K562 (cell line): ENCODE results near the gene APEX1. TPM values are rescaled to one million over a fixed set of nuclear protein-coding genes. Genes with fewer than 3 reads are reported as not detected.

Experiments
- ATAC-seq: fragments of 200-7000 bp; cut with Tn5 transposase; 3 replicates; pipeline ENCODE4 v1.9.1; 2020; ENCODE audit warnings: moderate library complexity
- BruUV-seq: library from RNA; stranded (reverse); fragments of 400-500 nt; replicated peaks from 2 replicates; lab custom pipeline; 2021; lab: Mats Ljungman, UMichigan
- CTCF ChIA-PET: fragments of 300-600 bp; formaldehyde crosslinking; extraction: SDS; loops from one replicate; lab custom pipeline; 2021; ENCODE audit warnings: low intra/inter-chr PET ratio; lab: Yijun Ruan, JAX
- POLR2A ChIA-PET: fragments of 300-600, 350-650 bp; sonication (Branson Sonifier 250); formaldehyde crosslinking; extraction: SDS; loops from one replicate; lab custom pipeline; 2021; ENCODE audit warnings: antibody characterized with exemption, inconsistent platforms; lab: Yijun Ruan, JAX
- DNase-seq, 4 experiments: peaks; one replicate each; pipeline versions ENCODE4 v3.0.0 to v3.0.0-alpha.2; 2011 to 2018; ENCODE audit warnings: low spot score in 3 of 4, mixed read lengths in 3 of 4; ENCODE audit errors: extremely low read depth in 1 of 4
- FAIRE-seq: peaks from 2 replicates; lab custom pipeline; 2011; peaks lifted over from hg19 to GRCh38; lab: Jason Lieb, UNC
- H2AFZ ChIP-seq: 2 replicates; pipeline ENCODE4 v1.6.0; 2011; ENCODE audit warnings: low read depth, low read length, control low read depth, inconsistent platforms
- H3K27ac ChIP-seq: fragments of 200-600 bp; 3 replicates; pipeline ENCODE4 v1.8.0; 2011; ENCODE audit warnings: low read depth, mild to moderate bottlenecking, control low read depth, inconsistent platforms, low read length, moderate library complexity, mixed read lengths; ENCODE audit errors: extremely low read depth
- H3K27me3 ChIP-seq, 2 experiments: fragments of 300-600 bp in 1 of 2; 2 replicates in 1 of 2; 3 replicates in 1 of 2; pipeline versions ENCODE4 v1.6.0 to v1.8.0; 2011; ENCODE audit warnings: inconsistent platforms in 2 of 2, low read length in 2 of 2, mild to moderate bottlenecking in 1 of 2, mixed read lengths in 1 of 2, moderate library complexity in 1 of 2; ENCODE audit not compliant: control insufficient read depth in 2 of 2, insufficient read depth in 2 of 2
- H3K36me3 ChIP-seq: fragments of 300-600 bp; 3 replicates; pipeline ENCODE4 v1.8.0; 2011; ENCODE audit warnings: mild to moderate bottlenecking, low read length, inconsistent platforms; ENCODE audit not compliant: control insufficient read depth, insufficient read depth
- H3K4me1 ChIP-seq, 2 experiments: fragments of 200-600 bp in 1 of 2; replicated peaks in 1 of 2; 2 replicates in 1 of 2; 3 replicates in 1 of 2; pipeline versions ENCODE4 v1.5.1 to v1.8.0; 2011; ENCODE audit warnings: inconsistent platforms in 2 of 2, low read length in 2 of 2, mild to moderate bottlenecking in 1 of 2, mixed read lengths in 1 of 2, moderate library complexity in 1 of 2; ENCODE audit not compliant: control insufficient read depth in 2 of 2, insufficient read depth in 2 of 2
- H3K4me2 ChIP-seq: 2 replicates; pipeline ENCODE4 v1.6.1; 2011; ENCODE audit warnings: low read length, control low read depth, inconsistent platforms, mixed read lengths; ENCODE audit not compliant: insufficient read depth
- H3K4me3 ChIP-seq: fragments of 200-600 bp; sonication (generic), shearing (Covaris generic); 2 replicates; pipeline ENCODE4 v1.5.1; 2016; ENCODE audit warnings: control low read depth, inconsistent platforms
- H3K79me2 ChIP-seq: fragments of 200-600 bp; 3 replicates; pipeline ENCODE4 v1.8.0; 2011; ENCODE audit warnings: low read length, inconsistent platforms; ENCODE audit not compliant: control insufficient read depth, insufficient read depth
- H3K9ac ChIP-seq, 2 experiments: 2 replicates each; pipeline versions ENCODE4 v1.6.0 to v1.6.1; 2011; ENCODE audit warnings: low read depth in 2 of 2, low read length in 2 of 2, control low read depth in 1 of 2, inconsistent platforms in 1 of 2, mild to moderate bottlenecking in 1 of 2, mixed read lengths in 1 of 2; ENCODE audit not compliant: insufficient read depth in 1 of 2
- H3K9me1 ChIP-seq: one replicate; pipeline ENCODE4 v1.6.0; 2011; ENCODE audit warnings: inconsistent platforms, mild to moderate bottlenecking, low read length, moderate library complexity; ENCODE audit not compliant: control insufficient read depth, insufficient read depth
- H3K9me3 ChIP-seq: replicated peaks from 2 replicates; pipeline ENCODE4 v1.5.1; 2011; ENCODE audit warnings: low read depth, low read length, inconsistent platforms; ENCODE audit not compliant: control insufficient read depth, insufficient read depth
- H4K20me1 ChIP-seq: replicated peaks from 2 replicates; pipeline ENCODE4 v1.6.1; 2011; ENCODE audit warnings: low read length, inconsistent platforms, mixed read lengths; ENCODE audit not compliant: control insufficient read depth, insufficient read depth
- CC2D1A ChIP-seq: fragments of 450-650 bp; IDR thresholded peaks from 2 replicates; pipeline ENCODE4 v1.6.1; 2017; ENCODE audit warnings: mild to moderate bottlenecking
- CSDE1 ChIP-seq, 2 experiments: fragments of 450-650 bp; IDR thresholded peaks; 2 replicates each; pipeline ENCODE4 v1.6.1; 2016; ENCODE audit warnings: mild to moderate bottlenecking in 1 of 2
- ELF4 ChIP-seq: fragments of 450-650 bp; formaldehyde crosslinking; IDR thresholded peaks from 2 replicates; pipeline ENCODE4 v1.4.0; 2022; ENCODE audit warnings: missing genetic modification characterization
- HDAC2 ChIP-seq: fragments of 450-650 bp; IDR thresholded peaks from 2 replicates; pipeline ENCODE4 v1.6.1; 2016; ENCODE audit warnings: mild to moderate bottlenecking
- JUN ChIP-seq, 2 experiments: sonication (generic) in 1 of 2; formaldehyde crosslinking in 1 of 2; IDR thresholded peaks; 2 replicates each; pipeline versions ENCODE4 v1.6.1 to v1.8.0; 2012 to 2022; ENCODE audit warnings: borderline replicate concordance in 2 of 2, mild to moderate bottlenecking in 2 of 2, improper control_type of control experiment in 1 of 2, low read depth in 1 of 2, low read length in 1 of 2, missing genetic modification reagents in 1 of 2
- KAT2B ChIP-seq: IDR thresholded peaks from one replicate; pipeline ENCODE4 v1.6.1; 2012; ENCODE audit warnings: low read depth, mild to moderate bottlenecking, control low read depth, inconsistent platforms, low read length, moderate library complexity
- KDM2B ChIP-seq: fragments of 250-450 bp; sonication (Bioruptor Pico); IDR thresholded peaks from 2 replicates; pipeline ENCODE4 v1.8.0; 2021; ENCODE audit warnings: mild to moderate bottlenecking, moderate library complexity
- KLF1 ChIP-seq: fragments of 450-650 bp; IDR thresholded peaks from 2 replicates; pipeline ENCODE4 v1.6.1; 2016; ENCODE audit warnings: missing genetic modification characterization, missing compliant biosample characterization
- NBN ChIP-seq: fragments of 450-650 bp; IDR thresholded peaks from 2 replicates; pipeline ENCODE4 v1.6.1; 2016; ENCODE audit warnings: low read depth, mild to moderate bottlenecking
- NCOA1 ChIP-seq: fragments of 450-650 bp; IDR thresholded peaks from 2 replicates; pipeline ENCODE4 v1.6.1; 2016; ENCODE audit warnings: low read depth
- NCOR1 ChIP-seq: fragments of 450-650 bp; IDR thresholded peaks from 2 replicates; pipeline ENCODE4 v1.6.1; 2016; ENCODE audit warnings: mild to moderate bottlenecking, moderate library complexity
- NELFE ChIP-seq: IDR thresholded peaks from 2 replicates; pipeline ENCODE4 v1.6.1; 2011; ENCODE audit warnings: mild to moderate bottlenecking; ENCODE audit not compliant: insufficient read depth, insufficient read length
- NFXL1 ChIP-seq: fragments of 450-650 bp; formaldehyde crosslinking; IDR thresholded peaks from 2 replicates; pipeline ENCODE4 v1.4.0; 2021; ENCODE audit warnings: mild to moderate bottlenecking
- SAFB ChIP-seq: fragments of 200-400 bp; formaldehyde crosslinking; IDR thresholded peaks from 2 replicates; pipeline ENCODE4 v1.6.1; 2017; ENCODE audit warnings: low read depth, low read length, borderline replicate concordance
- SOX6 ChIP-seq: fragments of 450-650 bp; IDR thresholded peaks from 2 replicates; pipeline ENCODE4 v1.6.1; 2014; ENCODE audit warnings: mild to moderate bottlenecking
- ZNF551 ChIP-seq: fragments of 250-450 bp; sonication (Bioruptor Pico); IDR thresholded peaks from 2 replicates; pipeline ENCODE4 v1.5.0; 2021; ENCODE audit warnings: mild to moderate bottlenecking, moderate library complexity
- whole genome bisulfite sequencing: fragments of 100-300 bp; shearing (Covaris generic); methylation state at CpG from one replicate; pipeline ENCODE4 v1.1.6; 2016; ENCODE audit warnings: low coverage, mixed read lengths; ENCODE audit not compliant: insufficient coverage; ENCODE audit errors: missing lambda C conversion rate; 5-methylcytosine and 5-hydroxymethylcytosine counted together
- in situ Hi-C: fragments of 300-500 bp; cut with MboI; formaldehyde crosslinking; loops from 4 replicates; pipeline ENCODE4 v1.15.0; 2018; ENCODE audit warnings: inconsistent platforms, mixed read lengths
- intact Hi-C: fragments of 100-400 bp; cut with micrococcal nuclease; formaldehyde crosslinking; loops from 2 replicates; pipeline ENCODE4 v1.14.2; 2022
- polyA plus RNA-seq, 8 experiments: library from polyadenylated mRNA; depleted of rRNA in 4 of 8; stranded (reverse) in 5 of 8; unstranded in 3 of 8; fragments of >200 nt; fragmentation: Nextera tagmentation in 2 of 8; fragmentation: Illumina TruSeq in 1 of 8; extraction: Ambion mirVana in 2 of 8; extraction: Trizol in 1 of 8; gene quantifications; 2 replicates each; pipeline versions ENCODE4 v1.2.1 to v1.2.3, GENCODE V29; 2011 to 2014; ENCODE audit warnings: inconsistent platforms in 1 of 8, missing spikeins in 1 of 8
- total RNA-seq, 7 experiments: library from RNA; depleted of rRNA in 6 of 7; stranded (reverse); fragments of >200 nt in 6 of 7; fragmentation: Illumina TruSeq in 2 of 7; extraction: Trizol in 2 of 7; gene quantifications; 2 replicates each; pipeline versions ENCODE4 v1.2.1 to v1.2.3, GENCODE V29; 2011 to 2021; ENCODE audit warnings: low replicate concordance in 1 of 7
- TF ChIP-seq, protein P1 (sequence below), 3 experiments: fragments of 200-800 bp in 1 of 3; fragments of 250-450 bp in 1 of 3; fragments of 450-650 bp in 1 of 3; sonication (Bioruptor Pico) in 1 of 3; sonication (Bioruptor generic) in 1 of 3; formaldehyde crosslinking in 1 of 3; IDR thresholded peaks; 2 replicates each; pipeline versions ENCODE4 v1.6.1 to v1.8.0; 2016 to 2022; ENCODE audit warnings: mild to moderate bottlenecking in 2 of 3, missing genetic modification characterization in 2 of 3, missing compliant biosample characterization in 1 of 3, moderate library complexity in 1 of 3
- TF ChIP-seq, protein P2 (sequence below): sonication (generic); formaldehyde crosslinking; IDR thresholded peaks from 2 replicates; pipeline ENCODE4 v1.5.0; 2020; ENCODE audit warnings: missing genetic modification reagents

Gene APEX1
- total and polyA plus RNA-seq, 9 of the 15 experiments (the other 6 are each of a cell fraction or from before 2014, with no cell fraction given): 50.2 to 274 (median 158) TPM

DNA sequence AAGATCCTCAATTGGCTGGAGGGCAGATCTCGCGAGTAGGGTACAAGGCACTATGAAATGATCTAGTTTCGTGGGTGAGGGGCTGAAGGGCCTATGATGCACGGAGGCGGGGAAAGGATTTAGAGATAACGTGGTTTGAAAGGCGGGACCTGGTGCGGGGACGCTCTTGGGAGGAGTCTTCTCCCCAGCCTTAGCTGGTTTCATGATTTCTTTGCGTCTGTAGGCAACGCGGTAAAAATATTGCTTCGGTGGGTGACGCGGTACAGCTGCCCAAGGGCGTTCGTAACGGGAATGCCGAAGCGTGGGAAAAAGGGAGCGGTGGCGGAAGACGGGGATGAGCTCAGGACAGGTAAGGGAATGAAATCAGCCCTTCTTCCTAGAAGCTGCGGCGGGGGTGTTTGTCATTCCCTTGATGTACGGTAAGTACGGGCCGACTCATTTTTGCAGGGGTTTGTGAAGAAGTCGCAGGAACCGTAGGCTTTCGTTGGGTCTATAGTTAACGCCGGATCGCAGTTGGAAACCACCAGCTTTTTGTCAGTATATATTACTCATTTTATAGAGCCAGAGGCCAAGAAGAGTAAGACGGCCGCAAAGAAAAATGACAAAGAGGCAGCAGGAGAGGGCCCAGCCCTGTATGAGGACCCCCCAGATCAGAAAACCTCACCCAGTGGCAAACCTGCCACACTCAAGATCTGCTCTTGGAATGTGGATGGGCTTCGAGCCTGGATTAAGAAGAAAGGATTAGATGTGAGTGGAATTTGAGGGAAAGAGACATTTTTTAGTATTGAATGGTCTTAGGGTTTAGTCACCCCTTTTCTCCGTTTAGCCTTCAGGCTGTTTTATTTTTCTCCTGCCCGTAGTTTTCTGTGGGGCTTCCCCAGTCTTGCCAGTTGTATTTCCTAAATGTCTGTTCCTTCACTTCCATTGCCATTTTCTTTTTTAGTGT is 602 bp downstream of the APEX1 start:
- H3K9me3 ChIP-seq: no peaks in the 10 kb centered on the region
- intact Hi-C loops: loop anchor here (1.0 to 5.0 kb wide), 2 partner anchors 42 to 152 kb away; partner anchors contain the start of gene TEP1
- peaks cover 20 to 22% of the 10 kb centered on the region in 2 experiments; a peak in 4 of 5 replicates for H3K4me1 ChIP-seq
- H3K4me3 ChIP-seq: peak overlapping the region; percentile 78
- DNase-seq (peak; percentile 58 to 89 (median 71)), ATAC-seq (peak; percentile 88), FAIRE-seq (no peak)
- TSS peak; percentile 82 for BruUV-seq
- H3K9me1 ChIP-seq: no peaks in the 10 kb centered on the region
- H3K27ac ChIP-seq: peak overlapping the region; percentile 99
- H3K79me2 ChIP-seq: peaks cover 70% of the 10 kb centered on the region
- peak overlapping the region; percentile 96 for H2AFZ ChIP-seq
- in situ Hi-C loops: no loop called here
- H3K36me3 ChIP-seq: peaks cover 64% of the 10 kb centered on the region
- peak overlapping the region; percentile 95 to 98 for H3K9ac ChIP-seq
- POLR2A ChIA-PET: interaction anchor here (0.6 to 3.1 kb wide), 19 partner anchors 8 to 190 kb away, joined by 3 to 29 read pairs (median 3); partner anchors contain the start of genes PARP2, PNP and RNASE11
- under 1% methylated on average over 37 of the region's 39 CpGs for WGBS
- H4K20me1 ChIP-seq: no peaks in the 10 kb centered on the region
- H3K27me3 ChIP-seq: no peaks in the 10 kb centered on the region
- peak overlapping the region; percentile 91 for H3K4me2 ChIP-seq
- CTCF ChIA-PET: no interaction called here
- TF ChIP-seq NELFE (no peak), ZNF551 (CRISPR knock-in tag) (no peak), ELF4 (CRISPR knock-in tag) (no peak), KLF1 (tag) (no peak), NCOR1 (no peak), KAT2B (no peak), KDM2B (CRISPR knock-in tag) (no peak), NCOA1 (peak; percentile 72), NFXL1 (CRISPR knock-in tag) (no peak), JUN (IDR thresholded peaks at IDR 0.05; ENCODE audit: borderline replicate concordance, low read depth, low read length) (no peak), JUN (CRISPR knock-in tag; IDR thresholded peaks at IDR 0.05; ENCODE audit: borderline replicate concordance) (no peak), SOX6 (peak; percentile 20; the same call in 1 of the 2 replicates), NBN (0 out of 2 replicates have a peak, but pooled peaks have one; percentile 18), SAFB (no peak), HDAC2 (no peak; the same call in none of the 2 replicates), CSDE1 (IDR thresholded peaks at IDR 0.05) (no peak), CC2D1A (no peak)
- TF ChIP-seq, protein P1, sequence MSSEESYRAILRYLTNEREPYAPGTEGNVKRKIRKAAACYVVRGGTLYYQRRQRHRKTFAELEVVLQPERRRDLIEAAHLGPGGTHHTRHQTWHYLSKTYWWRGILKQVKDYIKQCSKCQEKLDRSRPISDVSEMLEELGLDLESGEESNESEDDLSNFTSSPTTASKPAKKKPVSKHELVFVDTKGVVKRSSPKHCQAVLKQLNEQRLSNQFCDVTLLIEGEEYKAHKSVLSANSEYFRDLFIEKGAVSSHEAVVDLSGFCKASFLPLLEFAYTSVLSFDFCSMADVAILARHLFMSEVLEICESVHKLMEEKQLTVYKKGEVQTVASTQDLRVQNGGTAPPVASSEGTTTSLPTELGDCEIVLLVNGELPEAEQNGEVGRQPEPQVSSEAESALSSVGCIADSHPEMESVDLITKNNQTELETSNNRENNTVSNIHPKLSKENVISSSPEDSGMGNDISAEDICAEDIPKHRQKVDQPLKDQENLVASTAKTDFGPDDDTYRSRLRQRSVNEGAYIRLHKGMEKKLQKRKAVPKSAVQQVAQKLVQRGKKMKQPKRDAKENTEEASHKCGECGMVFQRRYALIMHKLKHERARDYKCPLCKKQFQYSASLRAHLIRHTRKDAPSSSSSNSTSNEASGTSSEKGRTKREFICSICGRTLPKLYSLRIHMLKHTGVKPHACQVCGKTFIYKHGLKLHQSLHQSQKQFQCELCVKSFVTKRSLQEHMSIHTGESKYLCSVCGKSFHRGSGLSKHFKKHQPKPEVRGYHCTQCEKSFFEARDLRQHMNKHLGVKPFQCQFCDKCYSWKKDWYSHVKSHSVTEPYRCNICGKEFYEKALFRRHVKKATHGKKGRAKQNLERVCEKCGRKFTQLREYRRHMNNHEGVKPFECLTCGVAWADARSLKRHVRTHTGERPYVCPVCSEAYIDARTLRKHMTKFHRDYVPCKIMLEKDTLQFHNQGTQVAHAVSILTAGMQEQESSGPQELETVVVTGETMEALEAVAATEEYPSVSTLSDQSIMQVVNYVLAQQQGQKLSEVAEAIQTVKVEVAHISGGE (CRISPR knock-in tag; IDR thresholded peaks at IDR 0.05): peak in 1 of 3 experiments; percentile 91; a peak in 2 of 6 replicates
- TF ChIP-seq, protein P2, sequence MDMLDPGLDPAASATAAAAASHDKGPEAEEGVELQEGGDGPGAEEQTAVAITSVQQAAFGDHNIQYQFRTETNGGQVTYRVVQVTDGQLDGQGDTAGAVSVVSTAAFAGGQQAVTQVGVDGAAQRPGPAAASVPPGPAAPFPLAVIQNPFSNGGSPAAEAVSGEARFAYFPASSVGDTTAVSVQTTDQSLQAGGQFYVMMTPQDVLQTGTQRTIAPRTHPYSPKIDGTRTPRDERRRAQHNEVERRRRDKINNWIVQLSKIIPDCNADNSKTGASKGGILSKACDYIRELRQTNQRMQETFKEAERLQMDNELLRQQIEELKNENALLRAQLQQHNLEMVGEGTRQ (CRISPR knock-in tag): no peak
